ENCODE data around the gene RGS8. TPM values are rescaled to one million over a fixed set of nuclear protein-coding genes. Genes with fewer than 3 reads are reported as not detected.

Gene RGS8
- polyA plus RNA-seq, 2 of the 4 experiments (the other 2 are of a cell fraction), result not detected

DNA sequence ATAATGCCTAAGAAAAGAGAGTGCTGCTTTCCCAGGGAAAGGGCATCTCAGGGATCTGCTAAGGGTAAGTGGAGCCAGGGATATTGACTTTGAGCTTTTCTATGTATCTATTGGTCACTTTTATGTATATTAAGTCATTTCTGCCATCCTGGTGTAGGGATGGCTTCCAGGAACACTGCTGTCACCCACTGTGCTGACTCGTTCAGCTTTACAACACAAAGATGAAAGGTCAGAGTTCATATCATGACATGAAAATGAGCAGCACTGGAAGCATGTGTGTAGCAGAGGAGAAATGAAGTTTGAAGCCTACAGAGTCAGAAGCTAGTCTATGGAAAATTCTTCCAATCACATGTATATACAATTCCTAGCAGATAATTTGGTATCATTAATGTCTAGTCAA, 37.1 kb upstream of the RGS8 start:
- Histone ChIP-seq H3K4me2 (no peak overlapping the region), H3K27ac (no peak overlapping the region), H3K9me3 (no peaks in the 10 kb centered on the region), H3K4me3 (no peak overlapping the region), H3K4me1 (no peaks in the 10 kb centered on the region)
- ATAC-seq (no peak), FAIRE-seq (no peak), DNase-seq (ENCODE audit: low read depth in 1 of 2, low spot score in 1 of 2) (no peak)
- ChIA-PET CTCF (interaction anchor here (1.1 kb wide), 1 partner anchor 61 kb away, joined by 3 read pairs; no protein-coding TSS in a partner anchor), POLR2A (no interaction called here)
- TF ChIP-seq ESRRA (IDR thresholded peaks at IDR 0.05; ENCODE audit: borderline replicate concordance, low read length) (no peak), JUN (IDR thresholded peaks at IDR 0.05) (no peak), TFCP2L1 (CRISPR knock-in tag; IDR thresholded peaks at IDR 0.05) (no peak), RFX5 (IDR thresholded peaks at IDR 0.05) (no peak), RAD21 (conservative IDR thresholded peaks at IDR 0.05 in 1 of 2, IDR thresholded peaks at IDR 0.05 in 1 of 2) (no peak), PHF8 (IDR thresholded peaks at IDR 0.05; ENCODE audit: borderline replicate concordance, low read depth) (no peak), ZSCAN20 (CRISPR knock-in tag; IDR thresholded peaks at IDR 0.05) (no peak), ZNF302 (CRISPR knock-in tag; IDR thresholded peaks at IDR 0.05) (no peak), POLR2A (IDR thresholded peaks at IDR 0.05; ENCODE audit: low read length) (no peak), HDAC2 (IDR thresholded peaks at IDR 0.05) (no peak), EP300 (IDR thresholded peaks at IDR 0.05) (no peak)
- TF ChIP-seq, protein P1, sequence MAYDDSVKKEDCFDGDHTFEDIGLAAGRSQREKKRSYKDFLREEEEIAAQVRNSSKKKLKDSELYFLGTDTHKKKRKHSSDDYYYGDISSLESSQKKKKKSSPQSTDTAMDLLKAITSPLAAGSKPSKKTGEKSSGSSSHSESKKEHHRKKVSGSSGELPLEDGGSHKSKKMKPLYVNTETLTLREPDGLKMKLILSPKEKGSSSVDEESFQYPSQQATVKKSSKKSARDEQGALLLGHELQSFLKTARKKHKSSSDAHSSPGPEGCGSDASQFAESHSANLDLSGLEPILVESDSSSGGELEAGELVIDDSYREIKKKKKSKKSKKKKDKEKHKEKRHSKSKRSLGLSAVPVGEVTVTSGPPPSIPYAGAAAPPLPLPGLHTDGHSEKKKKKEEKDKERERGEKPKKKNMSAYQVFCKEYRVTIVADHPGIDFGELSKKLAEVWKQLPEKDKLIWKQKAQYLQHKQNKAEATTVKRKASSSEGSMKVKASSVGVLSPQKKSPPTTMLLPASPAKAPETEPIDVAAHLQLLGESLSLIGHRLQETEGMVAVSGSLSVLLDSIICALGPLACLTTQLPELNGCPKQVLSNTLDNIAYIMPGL (CRISPR knock-in tag; IDR thresholded peaks at IDR 0.05; ENCODE audit: borderline replicate concordance), result no peak
- TF ChIP-seq, protein P2, sequence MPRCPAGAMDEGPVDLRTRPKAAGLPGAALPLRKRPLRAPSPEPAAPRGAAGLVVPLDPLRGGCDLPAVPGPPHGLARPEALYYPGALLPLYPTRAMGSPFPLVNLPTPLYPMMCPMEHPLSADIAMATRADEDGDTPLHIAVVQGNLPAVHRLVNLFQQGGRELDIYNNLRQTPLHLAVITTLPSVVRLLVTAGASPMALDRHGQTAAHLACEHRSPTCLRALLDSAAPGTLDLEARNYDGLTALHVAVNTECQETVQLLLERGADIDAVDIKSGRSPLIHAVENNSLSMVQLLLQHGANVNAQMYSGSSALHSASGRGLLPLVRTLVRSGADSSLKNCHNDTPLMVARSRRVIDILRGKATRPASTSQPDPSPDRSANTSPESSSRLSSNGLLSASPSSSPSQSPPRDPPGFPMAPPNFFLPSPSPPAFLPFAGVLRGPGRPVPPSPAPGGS (IDR thresholded peaks at IDR 0.05), result no peak
- TF ChIP-seq, protein P3, sequence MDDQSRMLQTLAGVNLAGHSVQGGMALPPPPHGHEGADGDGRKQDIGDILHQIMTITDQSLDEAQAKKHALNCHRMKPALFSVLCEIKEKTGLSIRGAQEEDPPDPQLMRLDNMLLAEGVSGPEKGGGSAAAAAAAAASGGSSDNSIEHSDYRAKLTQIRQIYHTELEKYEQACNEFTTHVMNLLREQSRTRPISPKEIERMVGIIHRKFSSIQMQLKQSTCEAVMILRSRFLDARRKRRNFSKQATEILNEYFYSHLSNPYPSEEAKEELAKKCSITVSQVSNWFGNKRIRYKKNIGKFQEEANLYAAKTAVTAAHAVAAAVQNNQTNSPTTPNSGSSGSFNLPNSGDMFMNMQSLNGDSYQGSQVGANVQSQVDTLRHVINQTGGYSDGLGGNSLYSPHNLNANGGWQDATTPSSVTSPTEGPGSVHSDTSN (IDR thresholded peaks at IDR 0.05), result no peak
- TF ChIP-seq, protein P4, sequence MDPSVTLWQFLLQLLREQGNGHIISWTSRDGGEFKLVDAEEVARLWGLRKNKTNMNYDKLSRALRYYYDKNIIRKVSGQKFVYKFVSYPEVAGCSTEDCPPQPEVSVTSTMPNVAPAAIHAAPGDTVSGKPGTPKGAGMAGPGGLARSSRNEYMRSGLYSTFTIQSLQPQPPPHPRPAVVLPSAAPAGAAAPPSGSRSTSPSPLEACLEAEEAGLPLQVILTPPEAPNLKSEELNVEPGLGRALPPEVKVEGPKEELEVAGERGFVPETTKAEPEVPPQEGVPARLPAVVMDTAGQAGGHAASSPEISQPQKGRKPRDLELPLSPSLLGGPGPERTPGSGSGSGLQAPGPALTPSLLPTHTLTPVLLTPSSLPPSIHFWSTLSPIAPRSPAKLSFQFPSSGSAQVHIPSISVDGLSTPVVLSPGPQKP (IDR thresholded peaks at IDR 0.05; ENCODE audit: low read depth, low read length), result no peak
- TF ChIP-seq, protein P5, sequence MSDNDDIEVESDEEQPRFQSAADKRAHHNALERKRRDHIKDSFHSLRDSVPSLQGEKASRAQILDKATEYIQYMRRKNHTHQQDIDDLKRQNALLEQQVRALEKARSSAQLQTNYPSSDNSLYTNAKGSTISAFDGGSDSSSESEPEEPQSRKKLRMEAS (IDR thresholded peaks at IDR 0.05), result no peak
- WGBS (ENCODE audit: missing lambda C conversion rate), result 12% methylated on average over 1 of the region's 1 CpG

DNA sequence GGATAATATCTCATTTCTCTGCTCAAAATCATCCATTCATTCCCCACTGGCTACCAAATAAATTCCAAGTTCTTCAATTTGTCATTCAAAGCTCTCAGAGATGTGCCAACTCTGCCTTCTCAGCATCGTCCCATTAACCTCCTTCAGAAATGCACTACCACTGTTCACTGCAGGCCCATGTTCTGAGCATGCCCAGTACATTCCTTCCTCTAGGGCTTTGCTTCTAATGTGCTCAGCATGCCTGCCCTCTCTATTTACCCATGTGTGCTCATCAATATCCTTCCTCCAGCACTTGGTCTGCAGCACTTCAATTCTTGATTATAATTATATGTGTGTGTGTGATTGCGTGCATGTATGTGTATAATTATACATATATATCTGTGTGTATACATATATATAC, 36.1 kb upstream of the RGS8 start:
- H3K27ac ChIP-seq, result no peak overlapping the region
- TF ChIP-seq RFX5 (IDR thresholded peaks at IDR 0.05), result no peak
- TF ChIP-seq RAD21 (conservative IDR thresholded peaks at IDR 0.05 in 1 of 2, IDR thresholded peaks at IDR 0.05 in 1 of 2), result no peak
- POLR2A ChIA-PET, result no interaction called here
- CTCF ChIA-PET, result no interaction called here
- H3K4me3 ChIP-seq, result no peak overlapping the region
- no peaks in the 10 kb centered on the region for H3K4me1 ChIP-seq
- 56% methylated on average over 2 of the region's 2 CpGs for WGBS (ENCODE audit: missing lambda C conversion rate)
- ATAC-seq (peak in 1 of 2 experiments; percentile 81; a peak in 4 of 6 replicates), DNase-seq (ENCODE audit: low read depth in 1 of 2, low spot score in 1 of 2) (peak in 1 of 2 experiments; percentile 5), FAIRE-seq (no peak)
- no peaks in the 10 kb centered on the region for H3K9me3 ChIP-seq
- no peak overlapping the region for H3K4me2 ChIP-seq

DNA sequence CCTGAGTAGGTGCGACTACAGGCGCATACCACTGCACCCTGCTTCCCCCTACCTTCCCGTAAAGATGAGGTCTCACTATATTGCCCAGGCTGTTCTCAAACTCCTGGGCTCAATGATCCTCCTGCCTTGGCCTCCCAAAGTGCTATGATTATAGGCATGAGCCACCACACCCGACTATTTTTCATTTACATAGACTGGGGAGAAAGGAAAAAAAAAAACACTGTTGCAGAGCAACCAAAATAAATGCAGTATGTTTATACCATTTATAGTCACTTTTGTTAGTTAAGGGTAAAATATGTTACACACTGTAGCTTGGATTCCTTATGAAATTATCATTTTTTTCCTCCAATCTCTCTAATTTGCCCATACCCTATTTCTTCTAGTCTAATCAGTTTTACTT, 35.2 kb upstream of the RGS8 start:
- Histone ChIP-seq H3K4me3 (no peak overlapping the region), H3K27ac (no peak overlapping the region), H3K9me3 (no peaks in the 10 kb centered on the region), H3K4me1 (no peaks in the 10 kb centered on the region), H3K4me2 (no peak overlapping the region)
- DNase-seq (ENCODE audit: low read depth in 1 of 2, low spot score in 1 of 2) (no peak), FAIRE-seq (no peak), ATAC-seq (no peak)
- WGBS (ENCODE audit: missing lambda C conversion rate), result 80% methylated on average over 4 of the region's 4 CpGs
- CTCF ChIA-PET, result no interaction called here
- POLR2A ChIA-PET, result no interaction called here
- TF ChIP-seq FOSL2 (IDR thresholded peaks at IDR 0.05) (no peak), FOSL2 (CRISPR knock-in tag; IDR thresholded peaks at IDR 0.05) (no peak), JUN (IDR thresholded peaks at IDR 0.05) (no peak), ESRRA (IDR thresholded peaks at IDR 0.05; ENCODE audit: borderline replicate concordance, low read length) (no peak), NR3C1 (IDR thresholded peaks at IDR 0.05) (no peak), NFE2L2 (conservative IDR thresholded peaks at IDR 0.05; ENCODE audit: low read length) (no peak), CBX2 (IDR thresholded peaks at IDR 0.05; ENCODE audit: borderline replicate concordance, low read depth) (no peak), SREBF2 (IDR thresholded peaks at IDR 0.05) (no peak), CBX8 (IDR thresholded peaks at IDR 0.05) (no peak), RFX5 (IDR thresholded peaks at IDR 0.05) (no peak), JUNB (IDR thresholded peaks at IDR 0.05) (no peak), HOXB5 (CRISPR knock-in tag; IDR thresholded peaks at IDR 0.05) (no peak)
- TF ChIP-seq, protein P1 (CRISPR knock-in tag; IDR thresholded peaks at IDR 0.05; ENCODE audit: borderline replicate concordance), result no peak
- TF ChIP-seq, protein P2 (IDR thresholded peaks at IDR 0.05), result no peak
